ENCODE results near the gene DNAH10.

The DNAH10 gene

GRCh38 chr12:123723765-123724164 is 38.3 kb upstream of the DNAH10 start:
- Histone ChIP-seq H3K9ac (ENCODE audit: low read depth, low read length, poor library complexity, severe bottlenecking) (no peak overlapping the region), H3K9me2 (replicated peaks; ENCODE audit: low read depth, low read length) (no peaks in the 10 kb centered on the region), H3K36me3 (ENCODE audit: insufficient read depth, low read length) (peaks cover 58% of the 10 kb centered on the region; the same call in 1 of the 2 replicates), H3F3A (ENCODE audit: low read depth) (no peaks in the 10 kb centered on the region), H2AFZ (ENCODE audit: low read length) (no peak overlapping the region), H3K4me2 (ENCODE audit: low read depth, low read length, poor library complexity, severe bottlenecking) (no peak overlapping the region), H3K27me3 (ENCODE audit: insufficient read depth, low read length, poor library complexity, severe bottlenecking) (no peaks in the 10 kb centered on the region), H3K4me3 (ENCODE audit: low read length, poor library complexity, severe bottlenecking) (no peak overlapping the region), H3K4me1 (ENCODE audit: insufficient read depth, low read length, poor library complexity, severe bottlenecking) (no peaks in the 10 kb centered on the region), H4K20me1 (ENCODE audit: insufficient read depth, low read length, poor library complexity, severe bottlenecking) (no peaks in the 10 kb centered on the region), H3K79me2 (ENCODE audit: insufficient read depth, low read length) (no peaks in the 10 kb centered on the region), H3K9me3 (ENCODE audit: insufficient read depth, low read depth, low read length) (no peaks in the 10 kb centered on the region)
- TF ChIP-seq CTCF (conservative IDR thresholded peaks at IDR 0.05; ENCODE audit: low read length) (no peak), EZH2phosphoT487 (IDR thresholded peaks at IDR 0.05; ENCODE audit: borderline replicate concordance) (no peak)

- no peak overlapping the region for H2AFZ ChIP-seq (ENCODE audit: low read length)
- H4K20me1 ChIP-seq (ENCODE audit: insufficient read depth, low read length, poor library complexity, severe bottlenecking), result no peaks in the 10 kb centered on the region
- H3K4me3 ChIP-seq (ENCODE audit: low read length, poor library complexity, severe bottlenecking), result no peak overlapping the region
- H3K79me2 ChIP-seq (ENCODE audit: insufficient read depth, low read length), result no peaks in the 10 kb centered on the region
- no peaks in the 10 kb centered on the region for H3K4me1 ChIP-seq (ENCODE audit: insufficient read depth, low read length, poor library complexity, severe bottlenecking)
- no peaks in the 10 kb centered on the region for H3F3A ChIP-seq (ENCODE audit: low read depth)
- H3K9me2 ChIP-seq (replicated peaks; ENCODE audit: low read depth, low read length), result no peaks in the 10 kb centered on the region
- no peaks in the 10 kb centered on the region for H3K9me3 ChIP-seq (ENCODE audit: insufficient read depth, low read depth, low read length)
- H3K9ac ChIP-seq (ENCODE audit: low read depth, low read length, poor library complexity, severe bottlenecking), result no peak overlapping the region
- TF ChIP-seq CTCF (conservative IDR thresholded peaks at IDR 0.05; ENCODE audit: low read length), result no peak
- TF ChIP-seq EZH2phosphoT487 (IDR thresholded peaks at IDR 0.05; ENCODE audit: borderline replicate concordance), result no peak
- no peak overlapping the region for H3K4me2 ChIP-seq (ENCODE audit: low read depth, low read length, poor library complexity, severe bottlenecking)
- peaks cover 66% of the 10 kb centered on the region; the same call in 1 of the 2 replicates for H3K36me3 ChIP-seq (ENCODE audit: insufficient read depth, low read length)
- H3K27me3 ChIP-seq (ENCODE audit: insufficient read depth, low read length, poor library complexity, severe bottlenecking), result no peaks in the 10 kb centered on the region
Measured at GRCh38 chr12:123726244-123726643, 35.9 kb upstream of the DNAH10 start.

GRCh38 chr12:123726962-123727361 is 35.1 kb upstream of the DNAH10 start:
- H3K36me3 ChIP-seq (ENCODE audit: insufficient read depth, low read length), result peaks cover 73% of the 10 kb centered on the region; the same call in 1 of the 2 replicates
- no peak overlapping the region for H3K9ac ChIP-seq (ENCODE audit: low read depth, low read length, poor library complexity, severe bottlenecking)
- H3K9me2 ChIP-seq (replicated peaks; ENCODE audit: low read depth, low read length), result no peaks in the 10 kb centered on the region
- H3K4me1 ChIP-seq (ENCODE audit: insufficient read depth, low read length, poor library complexity, severe bottlenecking), result no peaks in the 10 kb centered on the region
- no peaks in the 10 kb centered on the region for H4K20me1 ChIP-seq (ENCODE audit: insufficient read depth, low read length, poor library complexity, severe bottlenecking)
- H3F3A ChIP-seq (ENCODE audit: low read depth), result no peaks in the 10 kb centered on the region
- TF ChIP-seq CTCF (conservative IDR thresholded peaks at IDR 0.05; ENCODE audit: low read length), result no peak
- TF ChIP-seq EZH2phosphoT487 (IDR thresholded peaks at IDR 0.05; ENCODE audit: borderline replicate concordance), result no peak
- H3K4me3 ChIP-seq (ENCODE audit: low read length, poor library complexity, severe bottlenecking), result no peak overlapping the region
- H3K9me3 ChIP-seq (ENCODE audit: insufficient read depth, low read depth, low read length), result no peaks in the 10 kb centered on the region
- H3K4me2 ChIP-seq (ENCODE audit: low read depth, low read length, poor library complexity, severe bottlenecking), result no peak overlapping the region
- H3K27me3 ChIP-seq (ENCODE audit: insufficient read depth, low read length, poor library complexity, severe bottlenecking), result no peaks in the 10 kb centered on the region
- H3K79me2 ChIP-seq (ENCODE audit: insufficient read depth, low read length), result no peaks in the 10 kb centered on the region
- no peak overlapping the region for H2AFZ ChIP-seq (ENCODE audit: low read length)

Data from Loucy (cell line).